T-cell (primary cell): ENCODE data around the gene ZCWPW1. TPM values are rescaled to one million over a fixed set of nuclear protein-coding genes. Genes with fewer than 3 reads are reported as not detected.

ENCODE experiments used
- ATAC-seq, 4 experiments: fragments of 200-7000 bp in 3 of 4; fragments of 150-1000 bp in 1 of 4; cut with Tn5 transposase; replicated peaks in 1 of 4; 1 replicate in 3 of 4; 2 replicates in 1 of 4; pipeline ENCODE4 v1.10.0; 2021; ENCODE audit warnings: moderate library complexity in 3 of 4, mild to moderate bottlenecking in 2 of 4, moderate number of reproducible peaks in 1 of 4
- CTCF ChIA-PET, 2 donors: fragments of 300-600 bp; sonication (Branson Sonifier 250); formaldehyde crosslinking; loops; one replicate each; lab custom pipeline; 2022; ENCODE audit warnings: antibody characterized with exemption in 2 of 2; lab: Charles Lee
- POLR2A ChIA-PET, 2 donors: fragments of 300-600 bp; sonication (Branson Sonifier 250); formaldehyde crosslinking; loops; one replicate each; lab custom pipeline; 2022; ENCODE audit warnings: antibody characterized with exemption in 2 of 2; lab: Charles Lee
- DNase-seq, 35 experiments: peaks; one replicate each; pipeline versions ENCODE4 v3.0.0 to v3.0.0-alpha.2; 2013 to 2023
- H3K27ac ChIP-seq: one replicate; pipeline ENCODE4 v1.5.1; 2013; ENCODE audit warnings: low read length
- H3K27me3 ChIP-seq, 2 experiments: replicated peaks in 1 of 2; 1 replicate in 1 of 2; 2 replicates in 1 of 2; pipeline versions ENCODE4 v1.6.1 to v1.7.0; 2013; ENCODE audit warnings: low read length in 1 of 2, mixed read lengths in 1 of 2; ENCODE audit not compliant: control insufficient read depth in 2 of 2, insufficient read depth in 2 of 2; ENCODE audit errors: extremely low read depth in 1 of 2
- H3K36me3 ChIP-seq, 2 donors: 1 replicate in 1 of 2; 2 replicates in 1 of 2; pipeline versions ENCODE4 v1.6.1 to v1.7.0; 2013; ENCODE audit warnings: low read length in 1 of 2; ENCODE audit not compliant: control insufficient read depth in 2 of 2, insufficient read depth in 1 of 2; ENCODE audit errors: extremely low read depth in 1 of 2
- H3K4me1 ChIP-seq, 2 experiments: 1 replicate in 1 of 2; 2 replicates in 1 of 2; pipeline versions ENCODE4 v1.6.1 to v1.7.0; 2013; ENCODE audit warnings: low read length in 2 of 2, mixed read lengths in 1 of 2; ENCODE audit not compliant: insufficient read depth in 2 of 2, control insufficient read depth in 1 of 2; ENCODE audit errors: extremely low read depth in 1 of 2
- H3K4me3 ChIP-seq, 2 donors: 1 replicate in 1 of 2; 2 replicates in 1 of 2; pipeline versions ENCODE4 v1.5.1 to v1.7.0; 2013; ENCODE audit warnings: mild to moderate bottlenecking in 2 of 2, low read length in 1 of 2, moderate library complexity in 1 of 2; ENCODE audit not compliant: control insufficient read depth in 1 of 2; ENCODE audit errors: extremely low read depth in 1 of 2
- H3K9me3 ChIP-seq: 2 replicates; pipeline ENCODE4 v1.7.0; 2013
- H3K27ac Mint-ChIP-seq, 2 donors: one replicate each; pipeline ENCODE4 v1.8.0; 2020 to 2021; ENCODE audit warnings: mild to moderate bottlenecking in 2 of 2, mixed read lengths in 2 of 2
- H3K27me3 Mint-ChIP-seq, 2 donors: one replicate each; pipeline ENCODE4 v1.8.0; 2021 to 2022; ENCODE audit warnings: mixed read lengths in 2 of 2
- H3K36me3 Mint-ChIP-seq: one replicate; pipeline ENCODE4 v1.8.0; 2021; ENCODE audit warnings: mixed read lengths
- H3K4me1 Mint-ChIP-seq, 3 donors: one replicate each; pipeline ENCODE4 v1.8.0; 2020 to 2022; ENCODE audit warnings: mixed read lengths in 3 of 3, mild to moderate bottlenecking in 1 of 3
- H3K4me3 Mint-ChIP-seq, 3 donors: one replicate each; pipeline ENCODE4 v1.8.0; 2020 to 2022; ENCODE audit warnings: mild to moderate bottlenecking in 3 of 3, mixed read lengths in 3 of 3, moderate library complexity in 3 of 3
- H3K9me3 Mint-ChIP-seq, 3 donors: one replicate each; pipeline ENCODE4 v1.8.0; 2020 to 2022; ENCODE audit warnings: mixed read lengths in 3 of 3
- WGBS: methylation state at CpG from one replicate; pipeline ENCODE4 v1.1.5; 2013; ENCODE audit warnings: missing lambda C conversion rate; ENCODE audit not compliant: insufficient coverage; 5-methylcytosine and 5-hydroxymethylcytosine counted together
- total RNA-seq, 35 experiments: library from RNA in 6 of 35; stranded (reverse) in 6 of 35; fragments of 120-200 nt in 1 of 35; gene quantifications; one replicate each; pipeline versions ENCODE4 v1.2.1 to v1.2.4 and lab custom pipeline; 2013 to 2026

Gene ZCWPW1
- total RNA-seq, 5 donors from 2014 or later (not counting 1 experiment from before 2014, with no cell fraction given): 6.9 to 13.9 (median 12.0) TPM

GRCh38 chr7:100472854-100473499 is 44.5 kb upstream of the ZCWPW1 start:
- Mint-ChIP-seq H3K4me3 (peak overlapping the region in 1 of 3 donors; percentile 91), H3K27me3 (no peaks in the 10 kb centered on the region), H3K36me3 (peaks cover 12% of the 10 kb centered on the region), H3K27ac (peak overlapping the region; percentile 84 to 94), H3K4me1 (peaks cover 49 to 62% (median 60%) of the 10 kb centered on the region in 3 donors), H3K9me3 (no peaks in the 10 kb centered on the region)
- DNase-seq (peak in 1 of 35 experiments; percentile 32), ATAC-seq (no peak)
- H3K27me3 ChIP-seq: no peaks in the 10 kb centered on the region
- H3K36me3 ChIP-seq: peaks cover 4 to 73% of the 10 kb centered on the region in 2 donors
- ChIA-PET CTCF (interaction anchor here in 1 of 2 donors (0.5 kb wide), 1 partner anchor 811 kb away, joined by 3 read pairs; no protein-coding TSS in a partner anchor), POLR2A (no interaction called here)
- peaks cover 22 to 75% of the 10 kb centered on the region in 2 experiments for H3K4me1 ChIP-seq
- no peaks in the 10 kb centered on the region for H3K9me3 ChIP-seq
- H3K4me3 ChIP-seq: no peak overlapping the region
- peak overlapping the region; percentile 53 for H3K27ac ChIP-seq
- WGBS: 47% methylated on average over 10 of the region's 14 CpGs

DNA sequence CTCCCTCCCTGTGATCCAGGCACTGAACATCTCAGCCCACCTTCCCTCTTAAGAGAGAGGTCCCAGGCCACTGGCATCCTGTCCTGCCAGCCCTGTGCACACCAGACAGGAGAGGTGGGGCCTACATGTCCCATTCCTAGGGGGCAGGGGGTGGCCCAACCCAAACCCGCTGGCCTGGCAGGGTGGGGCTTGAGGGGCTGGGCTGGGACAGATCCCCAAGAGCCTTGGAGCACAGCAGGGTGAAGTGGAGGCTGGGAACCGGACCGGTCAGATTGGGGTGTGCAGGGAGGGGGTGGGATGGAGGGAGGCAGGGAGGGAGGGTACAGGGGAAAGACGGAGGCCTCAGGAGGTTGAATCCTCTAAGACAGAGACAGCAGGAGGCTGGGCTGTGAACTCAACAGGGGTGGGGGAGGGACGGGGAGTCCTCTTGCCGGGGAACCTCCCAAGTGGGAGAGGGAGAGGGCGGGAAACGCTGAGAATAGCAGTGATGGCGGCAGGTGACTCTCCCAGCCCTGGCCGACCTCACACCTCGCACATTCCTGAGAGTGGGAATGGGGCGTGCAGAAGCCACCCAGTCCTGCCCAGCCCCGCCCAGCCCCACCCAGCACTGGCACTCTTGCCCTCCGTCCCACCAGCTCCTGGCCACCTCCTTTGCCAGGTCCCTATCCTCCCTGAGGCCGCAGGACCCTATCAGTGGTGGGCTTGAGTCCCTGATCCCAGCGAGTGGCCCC is 43.8 kb upstream of the ZCWPW1 start:
- Histone ChIP-seq H3K36me3 (peaks cover 4 to 76% of the 10 kb centered on the region in 2 donors), H3K27me3 (no peaks in the 10 kb centered on the region), H3K27ac (peak overlapping the region; percentile 53), H3K4me1 (peaks cover 22 to 75% of the 10 kb centered on the region in 2 experiments), H3K9me3 (no peaks in the 10 kb centered on the region), H3K4me3 (no peak overlapping the region)
- Mint-ChIP-seq H3K4me3 (no peak overlapping the region), H3K36me3 (peaks cover 12% of the 10 kb centered on the region), H3K27me3 (no peaks in the 10 kb centered on the region), H3K4me1 (peaks cover 49 to 62% (median 60%) of the 10 kb centered on the region in 3 donors), H3K27ac (peak overlapping the region; percentile 84 to 94), H3K9me3 (no peaks in the 10 kb centered on the region)
- 93% methylated on average over 11 of the region's 16 CpGs for whole genome bisulfite sequencing
- ChIA-PET POLR2A (no interaction called here), CTCF (interaction anchor here in 1 of 2 donors (1.0 kb wide), 1 partner anchor 10 kb away, joined by 4 read pairs; no protein-coding TSS in a partner anchor)
- DNase-seq: no peak
- no peak for ATAC-seq

DNA sequence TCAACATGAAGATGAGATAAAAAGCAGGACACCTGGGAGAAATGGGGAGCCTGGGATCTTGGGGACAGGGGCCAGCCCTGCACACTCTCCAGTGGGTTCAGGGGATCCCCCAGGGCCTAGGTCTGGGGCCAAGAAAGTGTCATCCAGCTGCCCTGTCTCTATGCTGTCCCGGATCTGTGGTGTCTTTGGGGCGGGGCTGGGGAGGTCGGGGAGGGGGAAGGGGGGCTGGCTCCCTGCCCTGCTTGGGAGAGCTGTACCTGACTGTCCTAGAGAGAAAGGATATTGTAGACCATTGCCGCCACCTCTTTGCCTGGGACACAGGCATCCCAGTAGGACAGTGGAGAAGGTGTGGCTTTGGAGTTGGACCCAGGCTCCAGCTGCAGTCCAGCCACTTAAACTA is 42.5 kb upstream of the ZCWPW1 start:
- Mint-ChIP-seq H3K36me3 (peaks cover 9% of the 10 kb centered on the region), H3K4me1 (peaks cover 37 to 52% (median 49%) of the 10 kb centered on the region in 3 donors), H3K9me3 (no peaks in the 10 kb centered on the region), H3K4me3 (no peak overlapping the region), H3K27me3 (no peaks in the 10 kb centered on the region), H3K27ac (peak overlapping the region; percentile 58 to 70)
- ChIA-PET CTCF (interaction anchor here in 1 of 2 donors (0.6 to 1.5 kb wide), 3 partner anchors 12 to 119 kb away, joined by 3 to 11 read pairs (median 4); no protein-coding TSS in a partner anchor), POLR2A (no interaction called here)
- DNase-seq: no peak
- 100% methylated on average over 1 of the region's 4 CpGs for WGBS
- Histone ChIP-seq H3K27me3 (no peaks in the 10 kb centered on the region), H3K4me3 (no peak overlapping the region), H3K27ac (no peak overlapping the region), H3K9me3 (no peaks in the 10 kb centered on the region), H3K4me1 (peaks cover 11 to 62% of the 10 kb centered on the region in 2 experiments), H3K36me3 (peaks cover 4 to 74% of the 10 kb centered on the region in 2 donors)
- ATAC-seq: no peak

DNA sequence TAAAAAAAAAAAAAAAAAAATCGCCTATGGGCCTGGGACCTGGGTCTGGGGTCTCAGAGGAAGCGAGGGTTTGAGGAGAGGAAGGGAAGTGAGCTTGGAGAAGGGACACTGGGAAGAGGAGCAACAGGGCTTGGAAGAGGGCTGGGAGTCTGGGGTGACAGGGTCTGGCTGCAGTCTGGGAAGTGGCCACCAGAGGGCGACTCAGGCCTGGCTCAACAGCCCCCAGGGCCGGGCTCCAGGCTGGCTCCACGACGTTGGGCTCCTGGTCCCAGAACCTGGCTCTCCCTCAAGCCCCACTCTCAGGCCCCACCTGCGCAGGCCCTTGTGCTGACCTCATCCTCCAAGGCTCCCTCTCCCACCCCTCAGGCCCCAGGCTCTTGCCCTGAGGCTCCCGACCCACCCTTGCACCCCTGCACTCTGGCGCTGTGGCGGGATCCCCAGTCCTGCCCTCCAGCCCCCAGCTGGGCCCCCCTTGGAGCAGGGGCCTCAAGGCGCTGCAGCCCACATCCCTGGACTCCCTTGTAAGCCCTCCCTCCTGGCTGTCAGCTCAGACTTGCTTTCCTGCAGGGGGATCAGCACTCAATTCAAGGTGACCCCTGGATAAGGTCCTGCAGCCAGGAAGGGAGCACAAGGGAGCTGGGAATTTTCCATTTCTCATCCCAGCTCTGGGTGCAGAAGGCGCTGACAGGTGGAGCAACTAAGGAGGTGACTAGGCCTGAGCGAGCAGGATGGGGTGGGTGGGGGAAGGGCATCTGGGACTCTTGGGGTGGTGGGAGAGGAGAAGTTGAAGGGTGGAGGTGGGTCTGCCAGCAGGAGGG is 40.9 kb upstream of the ZCWPW1 start:
- peaks cover 4 to 70% of the 10 kb centered on the region in 2 donors for H3K36me3 ChIP-seq

DNA sequence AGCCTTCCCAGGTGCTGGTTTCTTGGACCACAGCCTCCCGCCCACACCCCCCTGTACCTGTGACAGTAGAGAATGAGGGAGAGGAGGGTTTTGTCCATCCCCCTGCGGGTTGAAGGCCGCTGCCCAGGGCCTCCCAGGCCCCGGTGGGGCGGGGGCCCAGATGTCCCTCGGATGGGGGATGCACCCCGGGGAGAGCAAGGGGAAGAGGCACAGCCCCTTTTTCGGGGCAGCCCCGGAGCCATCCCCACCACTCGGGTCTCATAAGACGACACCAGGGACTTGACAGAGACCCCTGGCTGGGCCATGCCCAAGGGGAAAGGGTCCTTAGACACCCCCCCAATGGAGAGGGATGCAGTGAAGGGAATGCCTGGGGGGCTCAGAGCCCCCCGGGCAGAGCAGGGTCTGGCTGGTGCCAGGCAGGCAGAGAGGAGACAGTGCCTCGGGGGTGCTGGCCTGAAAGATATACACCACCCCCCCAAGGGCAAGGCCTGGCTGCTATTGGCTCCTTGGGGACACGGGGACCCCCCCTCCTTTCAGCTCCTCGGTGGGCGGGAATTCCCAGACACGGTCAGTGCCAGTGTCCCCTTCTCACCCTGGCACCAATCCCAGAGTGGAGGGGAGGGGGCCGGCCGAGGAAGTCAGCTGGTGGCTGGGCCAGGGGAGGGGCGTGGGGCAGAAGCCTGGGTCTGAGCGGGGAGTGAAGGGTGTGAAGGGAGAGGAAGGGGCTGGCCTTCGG is 39.3 kb upstream of the ZCWPW1 start:
- H3K9me3 Mint-ChIP-seq: no peaks in the 10 kb centered on the region
- peaks cover 0 to 60% of the 10 kb centered on the region in 2 donors for H3K36me3 ChIP-seq
- no peaks in the 10 kb centered on the region for H3K27me3 ChIP-seq
- no peak overlapping the region for H3K4me3 ChIP-seq
- ChIA-PET CTCF (interaction anchor here (0.6 to 1.6 kb wide), 2 partner anchors 65 to 97 kb away, joined by 3 to 7 read pairs; no protein-coding TSS in a partner anchor), POLR2A (no interaction called here)
- H3K9me3 ChIP-seq: no peaks in the 10 kb centered on the region
- 90% methylated on average over 7 of the region's 22 CpGs for WGBS
- no peak overlapping the region for H3K27ac ChIP-seq
- ATAC-seq (no peak), DNase-seq (no peak)
- peaks cover 2 to 30% of the 10 kb centered on the region in 2 experiments for H3K4me1 ChIP-seq
- H3K4me3 Mint-ChIP-seq: no peak overlapping the region
- no peaks in the 10 kb centered on the region for H3K27me3 Mint-ChIP-seq
- no peak overlapping the region for H3K27ac Mint-ChIP-seq
- H3K36me3 Mint-ChIP-seq: peaks cover 5% of the 10 kb centered on the region
- peaks cover 6 to 21% (median 21%) of the 10 kb centered on the region in 3 donors for H3K4me1 Mint-ChIP-seq

More for the DNA sequence above, 40.9 kb upstream of the ZCWPW1 start:
- no peak overlapping the region for H3K4me3 ChIP-seq
- peaks cover 8 to 46% of the 10 kb centered on the region in 2 experiments for H3K4me1 ChIP-seq
- POLR2A ChIA-PET: interaction anchor here in 1 of 2 donors (0.6 kb wide), 3 partner anchors 10 to 61 kb away, joined by 3 to 5 read pairs (median 4); no protein-coding TSS in a partner anchor
- H3K36me3 Mint-ChIP-seq: peaks cover 5% of the 10 kb centered on the region
- peak overlapping the region; percentile 18 for H3K27ac ChIP-seq
- H3K27me3 Mint-ChIP-seq: no peaks in the 10 kb centered on the region
- H3K4me3 Mint-ChIP-seq: no peak overlapping the region
- no peaks in the 10 kb centered on the region for H3K9me3 Mint-ChIP-seq
- H3K27me3 ChIP-seq: no peaks in the 10 kb centered on the region
- 19% methylated on average over 7 of the region's 13 CpGs for WGBS
- peak; percentile 40 to 90 (median 76) for DNase-seq
- H3K9me3 ChIP-seq: no peaks in the 10 kb centered on the region
- H3K4me1 Mint-ChIP-seq: peaks cover 23 to 37% (median 36%) of the 10 kb centered on the region in 3 donors
- CTCF ChIA-PET: interaction anchor here (0.5 to 1.9 kb wide), 19 partner anchors 13 to 422 kb away, joined by 3 to 17 read pairs (median 6); partner anchors contain the start of genes NYAP1 (in 2 of the 2), AGFG2 (in 1 of the 2) and MEPCE (in 1 of the 2)
- peak; percentile 83 to 93 (median 89) for ATAC-seq
- peak overlapping the region; percentile 70 to 73 for H3K27ac Mint-ChIP-seq
